Lower lobe of right lung (tissue), 2 donors: Measurements from ENCODE around the gene MAPKAP1. TPM values are rescaled to one million over a fixed set of nuclear protein-coding genes. Genes with fewer than 3 reads are reported as not detected.
A peak's percentile ranks its signal among the peaks of the same experiment; 100 is the strongest.

Experiments
- ATAC-seq, 2 donors: fragments of 200-7000 bp; cut with Tn5 transposase; one replicate each; pipeline ENCODE4 v1.9.1; 2020 to 2022; ENCODE audit warnings: mild to moderate bottlenecking in 2 of 2, moderate library complexity in 2 of 2
- DNase-seq: peaks from one replicate; pipeline ENCODE4 v3.0.0-alpha.2; 2020
- H3K27ac ChIP-seq: fragments of 200-600 bp; one replicate; pipeline ENCODE4 v1.8.0; 2022
- H3K27me3 ChIP-seq: fragments of 200-600 bp; one replicate; pipeline ENCODE4 v1.8.0; 2022; ENCODE audit warnings: low read depth
- H3K36me3 ChIP-seq: fragments of 200-600 bp; one replicate; pipeline ENCODE4 v1.8.0; 2022; ENCODE audit warnings: mild to moderate bottlenecking
- H3K4me1 ChIP-seq: fragments of 200-600 bp; one replicate; pipeline ENCODE4 v1.8.0; 2022
- H3K4me3 ChIP-seq: fragments of 200-600 bp; one replicate; pipeline ENCODE4 v1.8.0; 2022; ENCODE audit warnings: mild to moderate bottlenecking
- H3K9me3 ChIP-seq: fragments of 200-600 bp; one replicate; pipeline ENCODE4 v1.8.0; 2022
- intact Hi-C: fragments of 100-400 bp; cut with DNase I; formaldehyde crosslinking; loops from one replicate; pipeline ENCODE4 v1.11.0; 2022
- total RNA-seq: library from RNA; stranded (reverse); fragmentation: NEBNext Ultra II Directional; extraction: Animal tissue kit (Norgen Biotek cat#: 25700); gene quantifications from one replicate; pipeline ENCODE4 v1.2.1, GENCODE V29; 2021
- TF ChIP-seq, protein P1 (sequence below): fragments of 200-600 bp; IDR thresholded peaks from one replicate; pipeline ENCODE4 v1.8.0; 2022; ENCODE audit warnings: antibody characterized with exemption, mild to moderate bottlenecking
- donor health status: DM: no; HTN: yes; CAD: no; lungs with severe emphysema.

Gene MAPKAP1
- total RNA-seq, 1 donor from 2014 or later: 71.5 TPM

DNA sequence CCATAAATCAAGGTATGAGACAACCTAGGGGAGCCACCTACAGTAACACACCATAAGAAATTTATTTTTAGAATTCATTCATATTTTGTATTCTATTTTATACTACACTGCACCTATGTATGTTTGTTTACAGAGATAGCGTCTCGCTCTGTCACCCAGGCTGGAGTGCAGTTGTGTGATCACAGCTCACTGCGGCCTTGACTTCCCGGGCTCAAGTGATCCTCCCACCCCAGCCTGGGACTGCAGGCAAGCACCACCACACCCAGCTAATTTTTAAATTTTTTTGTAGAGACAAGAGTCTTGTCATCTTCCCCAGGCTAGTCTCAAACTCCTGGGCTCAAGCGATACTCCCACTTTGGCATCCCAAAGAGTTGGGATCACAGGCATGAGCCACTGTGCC is 25.4 kb downstream of the MAPKAP1 start:
- H3K4me3 ChIP-seq: no peak overlapping the region
- intact Hi-C loops: no loop called here
- no peaks in the 10 kb centered on the region for H3K9me3 ChIP-seq
- no peaks in the 10 kb centered on the region for H3K4me1 ChIP-seq
- peaks cover 12% of the 10 kb centered on the region for H3K36me3 ChIP-seq
- H3K27me3 ChIP-seq: no peaks in the 10 kb centered on the region
- TF ChIP-seq, protein P1, sequence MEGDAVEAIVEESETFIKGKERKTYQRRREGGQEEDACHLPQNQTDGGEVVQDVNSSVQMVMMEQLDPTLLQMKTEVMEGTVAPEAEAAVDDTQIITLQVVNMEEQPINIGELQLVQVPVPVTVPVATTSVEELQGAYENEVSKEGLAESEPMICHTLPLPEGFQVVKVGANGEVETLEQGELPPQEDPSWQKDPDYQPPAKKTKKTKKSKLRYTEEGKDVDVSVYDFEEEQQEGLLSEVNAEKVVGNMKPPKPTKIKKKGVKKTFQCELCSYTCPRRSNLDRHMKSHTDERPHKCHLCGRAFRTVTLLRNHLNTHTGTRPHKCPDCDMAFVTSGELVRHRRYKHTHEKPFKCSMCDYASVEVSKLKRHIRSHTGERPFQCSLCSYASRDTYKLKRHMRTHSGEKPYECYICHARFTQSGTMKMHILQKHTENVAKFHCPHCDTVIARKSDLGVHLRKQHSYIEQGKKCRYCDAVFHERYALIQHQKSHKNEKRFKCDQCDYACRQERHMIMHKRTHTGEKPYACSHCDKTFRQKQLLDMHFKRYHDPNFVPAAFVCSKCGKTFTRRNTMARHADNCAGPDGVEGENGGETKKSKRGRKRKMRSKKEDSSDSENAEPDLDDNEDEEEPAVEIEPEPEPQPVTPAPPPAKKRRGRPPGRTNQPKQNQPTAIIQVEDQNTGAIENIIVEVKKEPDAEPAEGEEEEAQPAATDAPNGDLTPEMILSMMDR: no peak
- no peak overlapping the region for H3K27ac ChIP-seq
- ATAC-seq: no peak
- DNase-seq: no peak

DNA sequence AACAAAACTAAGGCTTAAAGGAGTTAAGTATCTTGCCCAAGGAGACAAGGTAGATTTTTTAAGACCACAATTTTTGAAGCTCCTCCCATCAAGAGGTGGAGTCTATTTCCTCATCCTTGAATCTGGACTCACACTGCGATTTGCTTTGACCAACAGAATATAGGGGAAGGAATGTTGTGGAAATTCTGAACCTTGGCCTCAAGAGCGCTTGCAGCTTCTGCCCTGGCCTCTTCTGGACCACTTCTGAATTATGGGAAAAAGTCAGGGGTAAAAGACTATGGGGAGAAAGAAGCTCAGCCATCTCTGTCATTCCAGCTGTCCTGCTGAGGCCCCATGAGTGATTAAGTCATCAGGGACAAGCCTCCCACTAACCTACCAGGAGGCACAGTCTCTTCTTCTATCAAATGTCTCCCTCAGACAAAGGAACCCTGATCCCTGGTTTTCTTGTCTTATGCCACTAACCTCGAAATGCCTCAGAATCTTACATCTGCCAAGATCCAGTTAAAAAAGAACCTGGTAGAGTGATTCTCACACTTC is 25.9 kb downstream of the MAPKAP1 start:
- no peak for DNase-seq
- Histone ChIP-seq H3K9me3 (no peaks in the 10 kb centered on the region), H3K27ac (no peak overlapping the region), H3K36me3 (peaks cover 12% of the 10 kb centered on the region), H3K4me3 (no peak overlapping the region), H3K4me1 (no peaks in the 10 kb centered on the region), H3K27me3 (no peaks in the 10 kb centered on the region)
- ATAC-seq: no peak
- intact Hi-C loops: no loop called here
- TF ChIP-seq, protein P1: no peak

DNA sequence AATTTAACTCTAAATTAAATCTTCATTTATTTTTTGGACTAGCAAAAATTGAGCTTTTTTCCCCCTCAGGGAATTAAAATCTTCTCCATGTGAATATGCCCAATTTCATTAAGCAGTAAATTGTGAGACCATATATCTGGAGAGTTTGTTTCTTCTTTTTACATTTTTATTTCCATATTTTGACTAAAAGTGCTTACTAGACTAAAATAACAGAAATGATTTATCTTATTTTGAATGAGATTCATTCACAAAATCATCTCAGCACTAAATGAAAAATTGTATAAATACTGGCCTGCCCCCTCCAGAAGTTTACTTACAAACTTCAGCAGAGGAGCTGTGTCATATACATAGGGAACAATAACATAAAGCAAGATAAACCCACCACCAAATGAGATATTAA is 26.6 kb downstream of the MAPKAP1 start:
- Histone ChIP-seq H3K36me3 (peaks cover 10% of the 10 kb centered on the region), H3K27me3 (no peaks in the 10 kb centered on the region), H3K4me1 (peaks cover 5% of the 10 kb centered on the region), H3K27ac (no peak overlapping the region), H3K9me3 (no peaks in the 10 kb centered on the region), H3K4me3 (no peak overlapping the region)
- DNase-seq (no peak), ATAC-seq (no peak)
- intact Hi-C loops: no loop called here
- TF ChIP-seq, protein P1: no peak

DNA sequence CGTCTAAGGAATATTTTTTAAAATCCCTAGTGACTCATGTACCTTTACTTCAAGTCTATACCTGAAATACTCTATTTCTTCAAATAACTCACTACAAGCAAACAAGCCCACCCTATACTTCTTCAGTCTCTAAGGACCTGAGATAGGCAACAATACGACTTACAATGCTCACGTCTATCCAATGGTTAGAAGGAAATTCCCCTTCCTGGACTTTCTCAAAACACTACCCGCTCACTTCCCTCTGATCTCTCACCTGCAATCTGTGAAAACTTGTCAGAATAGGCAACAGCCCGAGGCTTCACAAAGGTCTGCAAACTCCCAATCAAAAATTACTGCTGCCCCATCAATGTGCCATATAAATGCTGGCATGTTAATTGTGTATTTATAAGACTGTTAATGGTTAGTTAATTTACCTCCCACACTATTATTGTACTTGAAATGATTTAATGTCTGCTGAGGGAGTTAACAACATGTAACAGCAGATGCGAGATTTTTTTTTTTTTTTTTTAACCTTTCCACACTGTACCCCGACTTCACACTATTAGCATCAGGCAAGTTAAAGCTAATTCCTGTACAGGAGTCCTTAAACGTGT is 27.3 kb downstream of the MAPKAP1 start:
- Histone ChIP-seq H3K27me3 (no peaks in the 10 kb centered on the region), H3K36me3 (peaks cover 3% of the 10 kb centered on the region), H3K27ac (no peak overlapping the region), H3K4me3 (no peak overlapping the region), H3K9me3 (no peaks in the 10 kb centered on the region), H3K4me1 (peaks cover 13% of the 10 kb centered on the region)
- intact Hi-C loops: no loop called here
- DNase-seq: no peak
- ATAC-seq: no peak
- TF ChIP-seq, protein P1: no peak

DNA sequence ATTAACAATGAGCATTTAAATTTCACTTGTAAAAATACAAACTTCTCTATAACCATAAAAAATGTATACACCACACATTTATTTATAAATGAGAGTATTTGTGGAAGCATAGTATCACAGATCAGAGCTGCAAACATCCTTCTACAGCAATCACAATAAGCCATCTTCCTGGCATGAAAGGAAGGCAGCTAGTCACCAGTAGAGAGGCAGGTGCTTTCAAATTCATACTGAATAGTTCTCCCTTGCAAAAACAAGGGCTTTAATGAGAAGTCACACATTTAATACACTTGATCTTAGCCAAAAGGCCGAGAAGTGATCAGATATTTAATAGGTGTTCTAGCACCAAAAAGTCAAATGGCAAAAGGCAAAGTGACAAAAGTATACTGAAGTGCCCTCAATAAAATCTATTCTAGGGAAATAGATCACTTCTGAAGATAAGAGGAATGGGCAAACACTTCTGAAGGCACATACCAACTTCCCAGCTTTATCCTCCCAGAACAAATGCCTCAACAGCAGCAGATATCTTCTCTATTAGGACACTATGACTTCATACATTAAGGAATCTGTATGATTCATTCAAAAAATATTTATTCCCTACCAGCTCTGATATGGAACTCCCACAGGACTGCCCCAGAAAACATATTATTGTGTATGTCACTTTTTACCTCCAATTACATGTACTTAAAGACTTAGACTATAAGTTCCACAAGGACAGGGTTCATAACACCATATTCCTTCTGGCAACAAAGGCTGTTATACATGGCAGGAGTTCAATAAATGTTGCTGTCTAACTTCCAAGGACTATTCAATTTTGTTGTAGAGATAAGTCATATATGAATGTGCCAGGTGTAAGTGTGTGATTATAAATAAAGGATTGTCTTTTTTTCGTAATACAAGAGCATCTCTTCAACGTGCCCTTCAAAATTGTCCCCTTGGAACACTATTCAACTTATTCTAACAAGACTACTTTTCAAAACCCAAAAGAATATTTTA is 31.7 kb downstream of the MAPKAP1 start:
- peaks cover 5% of the 10 kb centered on the region for H3K36me3 ChIP-seq
- ATAC-seq (peak; percentile 61 to 82), DNase-seq (no peak)
- H3K27ac ChIP-seq: no peak overlapping the region
- no peak overlapping the region for H3K4me3 ChIP-seq
- TF ChIP-seq, protein P1: no peak
- peaks cover 13% of the 10 kb centered on the region for H3K4me1 ChIP-seq
- intact Hi-C loops: no loop called here
- H3K27me3 ChIP-seq: no peaks in the 10 kb centered on the region
- H3K9me3 ChIP-seq: no peaks in the 10 kb centered on the region
